GOT3 (cell line): ENCODE results near the gene FGFR3.

ENCODE experiments used
- DNase-seq: peaks from one replicate; lab custom pipeline; 2025; ENCODE audit warnings: mixed read lengths; lab: John Stamatoyannopoulos, UW

Gene FGFR3

GRCh38 chr4:1802720-1803522 lies 9.8 kb downstream of the FGFR3 start:
- no peak for DNase-seq

- no peak for DNase-seq
These were observed 10.7 kb downstream of the FGFR3 start for GRCh38 chr4:1803523-1804423.

GRCh38 chr4:1804638-1805492 lies 11.8 kb downstream of the FGFR3 start:
- no peak for DNase-seq

- DNase-seq, result no peak
These were observed 12.6 kb downstream of the FGFR3 start for GRCh38 chr4:1805493-1806222.

GRCh38 chr4:1806223-1806564 lies 13.1 kb downstream of the FGFR3 start:
- no peak for DNase-seq

GRCh38 chr4:1806596-1807331 lies 13.7 kb downstream of the FGFR3 start:
- no peak for DNase-seq

- DNase-seq, result no peak
These were observed 14.3 kb downstream of the FGFR3 start for GRCh38 chr4:1807332-1807777.

- DNase-seq, result no peak
These were observed 15.3 kb downstream of the FGFR3 start for GRCh38 chr4:1808396-1808795.

- DNase-seq, result no peak
These were observed 16.0 kb downstream of the FGFR3 start for GRCh38 chr4:1808851-1809753.

- no peak for DNase-seq
These were observed 16.8 kb downstream of the FGFR3 start for GRCh38 chr4:1809754-1810502.

- DNase-seq, result no peak
These were observed 17.7 kb downstream of the FGFR3 start for GRCh38 chr4:1810765-1811164.

- no peak for DNase-seq
These were observed 19.6 kb downstream of the FGFR3 start for GRCh38 chr4:1812720-1813119.

- DNase-seq, result no peak
These were observed 20.1 kb downstream of the FGFR3 start for GRCh38 chr4:1813231-1813630.

GRCh38 chr4:1813915-1814314 lies 20.8 kb downstream of the FGFR3 start:
- no peak for DNase-seq

- no peak for DNase-seq
These were observed 21.4 kb downstream of the FGFR3 start for GRCh38 chr4:1814453-1814852.

GRCh38 chr4:1815096-1815996 lies 22.3 kb downstream of the FGFR3 start:
- no peak for DNase-seq

GRCh38 chr4:1815997-1816860 lies 23.1 kb downstream of the FGFR3 start:
- no peak for DNase-seq
